ENCODE measurements around the gene HHIP.
"Not testable (repeated sequence)": the region's sequence is repeated elsewhere in the genome, so short reads cannot be mapped to it uniquely, and the experiment has no call there.

The HHIP gene

DNA sequence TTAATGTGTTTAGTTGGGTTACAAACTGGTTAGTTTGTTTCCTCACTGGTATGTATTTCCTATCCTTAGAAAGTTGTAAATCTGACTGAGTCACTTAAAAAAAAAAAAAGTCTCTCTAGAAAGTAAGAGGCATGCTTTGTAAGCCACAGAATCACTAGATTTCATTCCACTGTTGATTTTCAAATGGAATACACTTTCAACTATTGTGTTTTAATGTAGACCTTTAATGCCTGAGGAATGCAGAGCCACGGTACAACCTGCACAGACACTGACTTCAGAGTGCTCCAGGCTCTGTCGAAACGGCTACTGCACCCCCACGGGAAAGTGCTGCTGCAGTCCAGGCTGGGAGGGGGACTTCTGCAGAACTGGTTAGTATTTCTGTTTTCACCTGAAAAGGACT lies 88.6 kb downstream of the HHIP start:
- H3K27me3 Mint-ChIP-seq (ENCODE audit: low read depth), result no peaks in the 10 kb centered on the region
- H3K27ac Mint-ChIP-seq, result no peak overlapping the region
- no peaks in the 10 kb centered on the region for H3K4me1 Mint-ChIP-seq (ENCODE audit: low read depth)
- no peaks in the 10 kb centered on the region for H3K36me3 Mint-ChIP-seq (ENCODE audit: low read depth)
- H3K9me3 Mint-ChIP-seq, result no peaks in the 10 kb centered on the region
- no peak overlapping the region for H3K4me3 Mint-ChIP-seq

DNA sequence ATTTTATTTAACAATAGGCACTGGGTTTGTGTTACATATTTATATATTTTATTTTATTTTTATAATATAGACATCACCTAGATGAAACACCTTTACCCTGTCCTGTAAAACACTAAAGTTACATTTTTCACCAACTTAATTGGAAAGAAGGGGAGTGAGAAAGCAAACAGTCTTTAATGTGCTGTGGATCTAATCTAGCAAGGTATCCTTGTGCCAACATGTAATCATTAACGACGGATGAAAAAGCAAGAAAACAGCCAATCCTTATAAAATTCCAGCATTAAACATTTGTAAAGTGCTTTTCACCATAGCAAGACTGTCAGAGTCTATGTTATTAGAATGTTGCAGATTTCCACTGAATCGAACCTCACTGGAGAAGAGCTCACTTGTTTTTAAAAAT lies 92.7 kb downstream of the HHIP start:
- no peaks in the 10 kb centered on the region for H3K36me3 Mint-ChIP-seq (ENCODE audit: low read depth)
- no peaks in the 10 kb centered on the region for H3K9me3 Mint-ChIP-seq
- no peaks in the 10 kb centered on the region for H3K27me3 Mint-ChIP-seq (ENCODE audit: low read depth)
- no peaks in the 10 kb centered on the region for H3K4me1 Mint-ChIP-seq (ENCODE audit: low read depth)
- H3K4me3 Mint-ChIP-seq, result no peak overlapping the region
- H3K27ac Mint-ChIP-seq, result no peak overlapping the region

GRCh38 chr4:144739511-144740033 lies 93.6 kb downstream of the HHIP start:
- Mint-ChIP-seq H3K27ac (no peak overlapping the region), H3K27me3 (ENCODE audit: low read depth) (no peaks in the 10 kb centered on the region), H3K9me3 (no peaks in the 10 kb centered on the region), H3K4me1 (ENCODE audit: low read depth) (no peaks in the 10 kb centered on the region), H3K36me3 (ENCODE audit: low read depth) (no peaks in the 10 kb centered on the region), H3K4me3 (no peak overlapping the region)

GRCh38 chr4:144740316-144740715 lies 94.4 kb downstream of the HHIP start:
- no peak overlapping the region for H3K4me3 Mint-ChIP-seq
- no peaks in the 10 kb centered on the region for H3K27me3 Mint-ChIP-seq (ENCODE audit: low read depth)
- H3K27ac Mint-ChIP-seq, result no peak overlapping the region
- no peaks in the 10 kb centered on the region for H3K4me1 Mint-ChIP-seq (ENCODE audit: low read depth)
- H3K36me3 Mint-ChIP-seq (ENCODE audit: low read depth), result no peaks in the 10 kb centered on the region
- no peaks in the 10 kb centered on the region for H3K9me3 Mint-ChIP-seq

GRCh38 chr4:144748814-144749555 lies 103.0 kb downstream of the HHIP start:
- Mint-ChIP-seq H3K36me3 (ENCODE audit: low read depth) (no peaks in the 10 kb centered on the region), H3K4me1 (ENCODE audit: low read depth) (no peaks in the 10 kb centered on the region), H3K27me3 (ENCODE audit: low read depth) (no peaks in the 10 kb centered on the region), H3K4me3 (no peak overlapping the region), H3K9me3 (no peaks in the 10 kb centered on the region), H3K27ac (no peak overlapping the region)

- Mint-ChIP-seq H3K9me3 (no peaks in the 10 kb centered on the region), H3K4me1 (ENCODE audit: low read depth) (no peaks in the 10 kb centered on the region)
These were observed 104.4 kb downstream of the HHIP start for GRCh38 chr4:144750348-144750747.

GRCh38 chr4:144754562-144755410 lies 108.8 kb downstream of the HHIP start:
- Mint-ChIP-seq H3K27ac (no peak overlapping the region), H3K27me3 (ENCODE audit: low read depth) (no peaks in the 10 kb centered on the region), H3K4me1 (ENCODE audit: low read depth) (no peaks in the 10 kb centered on the region), H3K36me3 (ENCODE audit: low read depth) (no peaks in the 10 kb centered on the region), H3K4me3 (no peak overlapping the region), H3K9me3 (no peaks in the 10 kb centered on the region)

More at GRCh38 chr4:144750348-144750747, 104.4 kb downstream of the HHIP start:
- Mint-ChIP-seq H3K27me3 (ENCODE audit: low read depth) (no peaks in the 10 kb centered on the region), H3K36me3 (ENCODE audit: low read depth) (no peaks in the 10 kb centered on the region), H3K4me3 (no peak overlapping the region), H3K27ac (no peak overlapping the region)

GRCh38 chr4:144757969-144758368 lies 112.0 kb downstream of the HHIP start:
- no peaks in the 10 kb centered on the region for H3K9me3 Mint-ChIP-seq
- no peaks in the 10 kb centered on the region for H3K4me1 Mint-ChIP-seq (ENCODE audit: low read depth)
- no peak overlapping the region for H3K27ac Mint-ChIP-seq
- no peaks in the 10 kb centered on the region for H3K27me3 Mint-ChIP-seq (ENCODE audit: low read depth)
- H3K36me3 Mint-ChIP-seq (ENCODE audit: low read depth), result no peaks in the 10 kb centered on the region
- H3K4me3 Mint-ChIP-seq, result no peak overlapping the region

DNA sequence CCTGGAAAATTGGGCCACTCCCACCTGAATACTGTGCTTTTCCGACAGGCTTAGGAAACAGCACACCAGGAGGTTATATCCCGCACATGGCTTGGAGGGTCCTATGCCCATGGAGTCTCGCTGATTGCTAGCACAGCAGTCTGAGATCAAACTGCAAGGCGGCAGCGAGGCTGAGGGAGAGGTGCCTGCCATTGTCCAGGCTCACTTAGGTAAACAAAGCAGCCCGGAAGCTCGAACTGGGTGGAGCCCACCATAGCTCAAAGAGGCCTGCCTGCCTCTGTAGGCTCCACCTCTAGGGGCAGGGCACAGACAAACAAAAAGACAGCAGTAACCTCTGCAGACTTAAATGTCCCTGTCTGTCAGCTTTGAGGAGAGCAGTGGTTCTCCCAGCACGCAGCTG lies 122.9 kb downstream of the HHIP start:
- H3K27ac Mint-ChIP-seq; H3K36me3 Mint-ChIP-seq (ENCODE audit: low read depth); H3K4me1 Mint-ChIP-seq (ENCODE audit: low read depth); H3K27me3 Mint-ChIP-seq (ENCODE audit: low read depth); H3K4me3 Mint-ChIP-seq; H3K9me3 Mint-ChIP-seq: not testable (repeated sequence)

DNA sequence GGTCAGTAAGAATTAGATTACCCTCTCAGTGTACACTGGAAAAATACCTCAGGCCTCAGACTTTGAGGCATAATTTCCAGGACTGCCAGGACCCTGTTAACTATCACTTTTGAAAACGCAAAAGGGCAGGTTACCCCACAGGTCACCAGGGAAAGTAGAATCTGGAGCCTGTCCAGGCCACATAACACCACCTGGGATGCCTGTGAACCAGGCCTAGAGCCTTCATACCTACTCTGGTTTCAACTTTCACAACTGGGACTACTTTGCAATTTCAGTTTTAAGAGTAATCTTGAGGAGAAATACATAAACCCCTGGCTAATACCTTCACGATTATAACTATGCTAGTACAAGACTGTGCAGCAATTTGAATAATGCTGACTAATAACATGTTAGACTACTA lies 132.4 kb downstream of the HHIP start:
- no peak overlapping the region for H3K4me3 Mint-ChIP-seq
- H3K36me3 Mint-ChIP-seq (ENCODE audit: low read depth), result no peaks in the 10 kb centered on the region
- H3K9me3 Mint-ChIP-seq, result peaks cover 4% of the 10 kb centered on the region
- H3K27ac Mint-ChIP-seq, result no peak overlapping the region
- no peaks in the 10 kb centered on the region for H3K4me1 Mint-ChIP-seq (ENCODE audit: low read depth)
- peaks cover 4% of the 10 kb centered on the region for H3K27me3 Mint-ChIP-seq (ENCODE audit: low read depth)

GRCh38 chr4:144782345-144782744 lies 136.4 kb downstream of the HHIP start:
- Mint-ChIP-seq H3K4me1 (ENCODE audit: low read depth) (peaks cover 4% of the 10 kb centered on the region), H3K36me3 (ENCODE audit: low read depth) (no peaks in the 10 kb centered on the region), H3K27ac (no peak overlapping the region), H3K9me3 (no peaks in the 10 kb centered on the region), H3K27me3 (ENCODE audit: low read depth) (peaks cover 4% of the 10 kb centered on the region), H3K4me3 (no peak overlapping the region)

- H3K27me3 Mint-ChIP-seq (ENCODE audit: low read depth), result peaks cover 7% of the 10 kb centered on the region
- no peak overlapping the region for H3K27ac Mint-ChIP-seq
- H3K36me3 Mint-ChIP-seq (ENCODE audit: low read depth), result no peaks in the 10 kb centered on the region
- peaks cover 6% of the 10 kb centered on the region for H3K4me1 Mint-ChIP-seq (ENCODE audit: low read depth)
- H3K9me3 Mint-ChIP-seq, result no peaks in the 10 kb centered on the region
- H3K4me3 Mint-ChIP-seq, result no peak overlapping the region
These were observed 140.0 kb downstream of the HHIP start for GRCh38 chr4:144785961-144786360.

DNA sequence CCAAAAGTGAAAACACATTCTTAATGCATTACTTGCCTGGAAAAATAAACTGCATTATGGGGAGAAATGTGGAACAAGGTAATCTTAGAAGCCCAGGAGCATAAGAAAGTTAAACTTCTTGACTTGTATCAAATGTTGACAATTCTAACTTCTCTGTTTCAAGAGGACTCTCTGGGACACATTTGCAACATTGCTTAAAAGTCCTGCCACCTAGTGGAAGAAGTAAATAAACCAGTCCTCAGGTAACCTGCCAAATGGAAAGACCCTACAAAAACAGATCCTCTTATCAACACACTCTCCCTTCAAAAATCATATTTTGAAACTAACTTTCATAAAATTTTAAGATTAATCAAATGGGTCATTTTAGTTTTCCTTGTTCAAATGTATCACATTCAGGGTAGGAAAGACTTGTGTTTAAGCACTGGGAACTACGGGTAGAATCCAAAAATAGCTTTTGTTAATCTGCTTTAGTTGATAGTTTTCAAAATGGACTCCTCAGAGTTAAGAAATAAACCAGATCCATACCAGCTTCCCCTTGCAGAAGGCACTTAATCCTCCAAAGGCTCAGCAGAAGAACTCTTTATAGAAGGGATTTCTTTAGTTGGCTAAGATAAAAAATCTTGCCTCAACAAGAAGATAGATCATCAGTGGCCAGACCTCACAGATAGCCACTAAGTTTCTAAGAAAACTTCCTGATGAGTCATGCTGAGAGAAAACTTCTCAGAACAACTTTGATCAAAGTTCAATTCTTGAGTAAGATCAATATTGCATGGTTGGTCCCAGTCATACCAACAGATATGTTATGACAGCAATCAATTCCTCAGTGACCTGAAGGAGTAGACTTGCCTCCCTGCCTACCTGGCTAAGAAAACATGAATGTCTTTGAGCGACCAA lies 141.7 kb downstream of the HHIP start:
- H3K27ac Mint-ChIP-seq, result no peak overlapping the region
- no peaks in the 10 kb centered on the region for H3K36me3 Mint-ChIP-seq (ENCODE audit: low read depth)
- H3K4me3 Mint-ChIP-seq, result no peak overlapping the region
- H3K4me1 Mint-ChIP-seq (ENCODE audit: low read depth), result peaks cover 6% of the 10 kb centered on the region
- no peaks in the 10 kb centered on the region for H3K9me3 Mint-ChIP-seq
- peaks cover 3% of the 10 kb centered on the region for H3K27me3 Mint-ChIP-seq (ENCODE audit: low read depth)

GRCh38 chr4:144788469-144788868 lies 142.5 kb downstream of the HHIP start:
- Mint-ChIP-seq H3K9me3 (no peaks in the 10 kb centered on the region), H3K27ac (no peak overlapping the region), H3K4me3 (no peak overlapping the region), H3K36me3 (ENCODE audit: low read depth) (no peaks in the 10 kb centered on the region), H3K4me1 (ENCODE audit: low read depth) (peaks cover 6% of the 10 kb centered on the region), H3K27me3 (ENCODE audit: low read depth) (peaks cover 3% of the 10 kb centered on the region)

Measured in T-helper 1 cell treated with Interleukin-12 subunit alpha and Interleukin-12 subunit beta and Interleukin-4 antibody, amounts not matched to agents 30 μg/mL and 1 μg/mL, for 36 hours (primary cell).